Mesothelial cell of epicardium (in vitro differentiated cells): ENCODE data around the gene CES5A. TPM values are rescaled to one million over a fixed set of nuclear protein-coding genes. Genes with fewer than 3 reads are reported as not detected.
"Not testable (repeated sequence)": the region's sequence is repeated elsewhere in the genome, so short reads cannot be mapped to it uniquely, and the experiment has no call there.

Source experiments
- DNase-seq, 2 experiments: peaks; one replicate each; pipeline ENCODE4 v3.0.0; 2021; ENCODE audit warnings: low spot score in 2 of 2; ENCODE audit not compliant: unreplicated experiment in 2 of 2
- H3K27ac Mint-ChIP-seq: 2 replicates; pipeline ENCODE4 v1.8.0; 2021; ENCODE audit warnings: mixed read lengths
- H3K27me3 Mint-ChIP-seq: 2 replicates; pipeline ENCODE4 v1.8.0; 2021; ENCODE audit warnings: low read depth, mixed read lengths
- H3K36me3 Mint-ChIP-seq: 2 replicates; pipeline ENCODE4 v1.8.0; 2021; ENCODE audit warnings: mixed read lengths
- H3K4me1 Mint-ChIP-seq: 2 replicates; pipeline ENCODE4 v1.8.0; 2021; ENCODE audit warnings: mixed read lengths
- H3K4me3 Mint-ChIP-seq: 2 replicates; pipeline ENCODE4 v1.8.0; 2021; ENCODE audit warnings: mild to moderate bottlenecking, moderate library complexity, mixed read lengths
- H3K9me3 Mint-ChIP-seq: 2 replicates; pipeline ENCODE4 v1.8.0; 2021; ENCODE audit warnings: mixed read lengths
- CTCF ChIP-seq: fragments of 200-600 bp; sonication (generic); IDR thresholded peaks from one replicate; pipeline ENCODE4 v1.5.0; 2021; ENCODE audit warnings: antibody characterized with exemption; ENCODE audit not compliant: unreplicated experiment
- total RNA-seq: library from RNA; stranded (reverse); gene quantifications from 3 replicates; pipeline ENCODE4 v1.2.1, GENCODE V29; 2021

Gene CES5A
- total RNA-seq, 1 donor from 2014 or later = not detected

- Mint-ChIP-seq H3K36me3 (no peaks in the 10 kb centered on the region), H3K4me3 (no peak within 1 kb of the TSS), H3K4me1 (peaks cover 5% of the 10 kb centered on the region), H3K27me3 (peaks cover 22% of the 10 kb centered on the region), H3K27ac (no peak within 1 kb of the TSS), H3K9me3 (no peaks in the 10 kb centered on the region)
- no peak for TF ChIP-seq CTCF
- peak in 1 of 2 experiments; percentile 41 for DNase-seq
These were observed 42.1 kb downstream of the CES5A start, which contains the start of gene CES1 for GRCh38 chr16:55832773-55833691. Gene CES1, minus strand, starts transcription at chr16:55833096. Its CDS starts 41 bp downstream, at chr16:55833055.

GRCh38 chr16:55832425-55832772 is 42.8 kb downstream of the CES5A start:
- no peaks in the 10 kb centered on the region for H3K9me3 Mint-ChIP-seq
- TF ChIP-seq CTCF = no peak
- H3K4me3 Mint-ChIP-seq = no peak overlapping the region
- no peak overlapping the region for H3K27ac Mint-ChIP-seq
- DNase-seq = peak in 1 of 2 experiments; percentile 14
- H3K27me3 Mint-ChIP-seq = peaks cover 22% of the 10 kb centered on the region
- H3K36me3 Mint-ChIP-seq = no peaks in the 10 kb centered on the region
- H3K4me1 Mint-ChIP-seq = peaks cover 5% of the 10 kb centered on the region

GRCh38 chr16:55830658-55831294 is 44.4 kb downstream of the CES5A start:
- Mint-ChIP-seq H3K4me1 (peaks cover 5% of the 10 kb centered on the region), H3K36me3 (no peaks in the 10 kb centered on the region), H3K9me3 (no peaks in the 10 kb centered on the region), H3K27ac (no peak overlapping the region), H3K4me3 (no peak overlapping the region), H3K27me3 (peaks cover 26% of the 10 kb centered on the region)
- TF ChIP-seq CTCF = no peak
- peak in 1 of 2 experiments; percentile 9 for DNase-seq

- H3K27ac Mint-ChIP-seq, H3K9me3 Mint-ChIP-seq, H3K4me3 Mint-ChIP-seq, H3K4me1 Mint-ChIP-seq, DNase-seq, H3K36me3 Mint-ChIP-seq: not testable (repeated sequence)
- H3K27me3 Mint-ChIP-seq = peaks cover 37% of the 10 kb centered on the region
These were observed 45.9 kb downstream of the CES5A start for GRCh38 chr16:55829232-55829631.

- peaks cover 39% of the 10 kb centered on the region for H3K27me3 Mint-ChIP-seq
- no peaks in the 10 kb centered on the region for H3K9me3 Mint-ChIP-seq
- peak in 1 of 2 experiments; percentile 34 for DNase-seq
- no peaks in the 10 kb centered on the region for H3K36me3 Mint-ChIP-seq
- no peak overlapping the region for H3K4me3 Mint-ChIP-seq
- TF ChIP-seq CTCF = no peak
- H3K4me1 Mint-ChIP-seq = peaks cover 5% of the 10 kb centered on the region
- no peak overlapping the region for H3K27ac Mint-ChIP-seq
These were observed 46.5 kb downstream of the CES5A start for GRCh38 chr16:55828680-55829079.

- Mint-ChIP-seq H3K9me3 (no peaks in the 10 kb centered on the region), H3K27me3 (peaks cover 54% of the 10 kb centered on the region), H3K4me3 (no peak overlapping the region), H3K36me3 (no peaks in the 10 kb centered on the region), H3K27ac (no peak overlapping the region), H3K4me1 (no peaks in the 10 kb centered on the region)
- peak in 1 of 2 experiments; percentile 11 for DNase-seq
- no peak for TF ChIP-seq CTCF
These were observed 50.0 kb downstream of the CES5A start for GRCh38 chr16:55825115-55825728.
